ENCODE measurements around the gene FN1.
A peak's percentile ranks its signal among the peaks of the same experiment; 100 is the strongest.

Gene FN1

GRCh38 chr2:215415218-215415617 is 20.6 kb downstream of the FN1 start:
- DNase-seq (ENCODE audit: low spot score) (no peak), ATAC-seq (ENCODE audit: low read depth) (no peak)
- peak overlapping the region; percentile 81 for H3K27ac ChIP-seq (ENCODE audit: poor library complexity, severe bottlenecking)
- H3K4me1 ChIP-seq (ENCODE audit: insufficient read depth, poor library complexity, severe bottlenecking) = peaks cover 15% of the 10 kb centered on the region
- H3K9me3 ChIP-seq (ENCODE audit: severe bottlenecking) = no peaks in the 10 kb centered on the region
- no peak overlapping the region for H3K4me3 ChIP-seq (ENCODE audit: severe bottlenecking)
- H3K27me3 ChIP-seq (ENCODE audit: insufficient read depth, poor library complexity, severe bottlenecking) = no peaks in the 10 kb centered on the region
- no peak for TF ChIP-seq CTCF (IDR thresholded peaks at IDR 0.05; ENCODE audit: poor library complexity, severe bottlenecking)
- peaks cover 91% of the 10 kb centered on the region for H3K36me3 ChIP-seq (ENCODE audit: low read depth)

GRCh38 chr2:215414674-215415073 is 21.2 kb downstream of the FN1 start:
- TF ChIP-seq CTCF (IDR thresholded peaks at IDR 0.05; ENCODE audit: poor library complexity, severe bottlenecking) = no peak
- Histone ChIP-seq H3K27ac (ENCODE audit: poor library complexity, severe bottlenecking) (peak overlapping the region; percentile 81), H3K4me1 (ENCODE audit: insufficient read depth, poor library complexity, severe bottlenecking) (peaks cover 18% of the 10 kb centered on the region), H3K36me3 (ENCODE audit: low read depth) (peaks cover 91% of the 10 kb centered on the region), H3K4me3 (ENCODE audit: severe bottlenecking) (no peak overlapping the region), H3K27me3 (ENCODE audit: insufficient read depth, poor library complexity, severe bottlenecking) (no peaks in the 10 kb centered on the region), H3K9me3 (ENCODE audit: severe bottlenecking) (no peaks in the 10 kb centered on the region)
- ATAC-seq (ENCODE audit: low read depth) (no peak), DNase-seq (ENCODE audit: low spot score) (no peak)

- Histone ChIP-seq H3K4me1 (ENCODE audit: insufficient read depth, poor library complexity, severe bottlenecking) (peaks cover 18% of the 10 kb centered on the region), H3K27me3 (ENCODE audit: insufficient read depth, poor library complexity, severe bottlenecking) (no peaks in the 10 kb centered on the region), H3K4me3 (ENCODE audit: severe bottlenecking) (no peak overlapping the region), H3K27ac (ENCODE audit: poor library complexity, severe bottlenecking) (peak overlapping the region; percentile 81), H3K36me3 (ENCODE audit: low read depth) (peaks cover 91% of the 10 kb centered on the region), H3K9me3 (ENCODE audit: severe bottlenecking) (no peaks in the 10 kb centered on the region)
- DNase-seq (ENCODE audit: low spot score) (no peak), ATAC-seq (ENCODE audit: low read depth) (no peak)
- TF ChIP-seq CTCF (IDR thresholded peaks at IDR 0.05; ENCODE audit: poor library complexity, severe bottlenecking) = no peak
Observed at GRCh38 chr2:215413974-215414373, 21.9 kb downstream of the FN1 start.

GRCh38 chr2:215413484-215413777 is 22.4 kb downstream of the FN1 start:
- ATAC-seq (ENCODE audit: low read depth) = no peak

More at GRCh38 chr2:215413484-215413777, 22.4 kb downstream of the FN1 start:
- Histone ChIP-seq H3K4me3 (ENCODE audit: severe bottlenecking) (no peak overlapping the region), H3K36me3 (ENCODE audit: low read depth) (peaks cover 91% of the 10 kb centered on the region), H3K27me3 (ENCODE audit: insufficient read depth, poor library complexity, severe bottlenecking) (no peaks in the 10 kb centered on the region), H3K9me3 (ENCODE audit: severe bottlenecking) (no peaks in the 10 kb centered on the region), H3K27ac (ENCODE audit: poor library complexity, severe bottlenecking) (peak overlapping the region; percentile 81), H3K4me1 (ENCODE audit: insufficient read depth, poor library complexity, severe bottlenecking) (peaks cover 18% of the 10 kb centered on the region)
- no peak for DNase-seq (ENCODE audit: low spot score)
- no peak for TF ChIP-seq CTCF (IDR thresholded peaks at IDR 0.05; ENCODE audit: poor library complexity, severe bottlenecking)
